Suprapubic skin (tissue), 4 donors: Measurements from ENCODE around the gene C2CD5.

Source experiments
- EP300 ChIP-seq: sonication (generic); formaldehyde crosslinking; IDR thresholded peaks from one replicate; pipeline ENCODE4 v1.6.1; 2017; ENCODE audit warnings: antibody characterized with exemption
- POLR2A ChIP-seq, 2 donors: fragments of 450-650 bp; IDR thresholded peaks; one replicate each; pipeline ENCODE4 v1.6.1; 2017; ENCODE audit warnings: antibody characterized with exemption in 2 of 2, mild to moderate bottlenecking in 2 of 2, moderate library complexity in 2 of 2
- POLR2AphosphoS5 ChIP-seq, 3 donors: sonication (generic); formaldehyde crosslinking; IDR thresholded peaks; one replicate each; pipeline ENCODE4 v1.6.1; 2017; ENCODE audit warnings: antibody characterized with exemption in 3 of 3
- TF ChIP-seq, protein P1 (sequence below), 2 donors: fragments of 200-600 bp in 1 of 2; fragments of 450-650 bp in 1 of 2; sonication (generic) in 1 of 2; IDR thresholded peaks; one replicate each; pipeline ENCODE4 v1.5.1; 2016 to 2019; ENCODE audit warnings: antibody characterized with exemption in 2 of 2, mild to moderate bottlenecking in 1 of 2, moderate library complexity in 1 of 2

DNA sequence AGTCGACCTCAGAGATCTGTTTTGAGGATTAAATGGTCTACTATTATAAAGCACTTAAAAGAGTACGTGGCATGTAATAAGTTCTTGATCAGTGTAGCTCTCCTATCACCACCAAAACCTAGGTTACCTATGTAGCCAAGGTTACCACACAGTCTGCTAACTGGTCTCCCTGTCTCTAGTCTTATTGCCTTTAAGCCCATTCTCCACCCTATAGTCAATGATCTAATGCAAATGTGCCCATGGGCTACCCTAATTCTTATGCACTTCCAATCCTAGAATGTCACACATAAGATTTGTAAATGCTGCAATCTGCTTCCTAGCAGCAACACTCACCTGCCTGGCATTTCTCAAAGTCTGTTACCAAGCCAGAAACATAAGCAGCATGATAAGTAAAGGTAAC, 44.9 kb downstream of the C2CD5 start:
- TF ChIP-seq POLR2A (IDR thresholded peaks at IDR 0.05), result no peak
- TF ChIP-seq, protein P1, sequence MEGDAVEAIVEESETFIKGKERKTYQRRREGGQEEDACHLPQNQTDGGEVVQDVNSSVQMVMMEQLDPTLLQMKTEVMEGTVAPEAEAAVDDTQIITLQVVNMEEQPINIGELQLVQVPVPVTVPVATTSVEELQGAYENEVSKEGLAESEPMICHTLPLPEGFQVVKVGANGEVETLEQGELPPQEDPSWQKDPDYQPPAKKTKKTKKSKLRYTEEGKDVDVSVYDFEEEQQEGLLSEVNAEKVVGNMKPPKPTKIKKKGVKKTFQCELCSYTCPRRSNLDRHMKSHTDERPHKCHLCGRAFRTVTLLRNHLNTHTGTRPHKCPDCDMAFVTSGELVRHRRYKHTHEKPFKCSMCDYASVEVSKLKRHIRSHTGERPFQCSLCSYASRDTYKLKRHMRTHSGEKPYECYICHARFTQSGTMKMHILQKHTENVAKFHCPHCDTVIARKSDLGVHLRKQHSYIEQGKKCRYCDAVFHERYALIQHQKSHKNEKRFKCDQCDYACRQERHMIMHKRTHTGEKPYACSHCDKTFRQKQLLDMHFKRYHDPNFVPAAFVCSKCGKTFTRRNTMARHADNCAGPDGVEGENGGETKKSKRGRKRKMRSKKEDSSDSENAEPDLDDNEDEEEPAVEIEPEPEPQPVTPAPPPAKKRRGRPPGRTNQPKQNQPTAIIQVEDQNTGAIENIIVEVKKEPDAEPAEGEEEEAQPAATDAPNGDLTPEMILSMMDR (IDR thresholded peaks at IDR 0.05), result no peak
- no peak for TF ChIP-seq EP300
- TF ChIP-seq POLR2AphosphoS5 (IDR thresholded peaks at IDR 0.05), result no peak
